OCI-LY3 (cell line): ENCODE results near the gene NCL.

Experiments used
- H2AFZ ChIP-seq: fragments of 200-600, 300-600 bp; shearing (Covaris generic); 2 replicates; pipeline ENCODE4 v1.6.0; 2014; ENCODE audit warnings: antibody characterized with exemption, low read depth, low read length
- H3K27ac ChIP-seq: fragments of 200-600, 300-600 bp; sonication (generic); 2 replicates; pipeline ENCODE4 v1.5.1; 2014; ENCODE audit warnings: mild to moderate bottlenecking, low read length, moderate library complexity, mixed read lengths
- H3K27me3 ChIP-seq: fragments of 200-600, 300-600 bp; sonication (generic); 2 replicates; pipeline ENCODE4 v1.6.1; 2014; ENCODE audit warnings: low read depth, low read length, mixed read lengths
- H3K36me3 ChIP-seq: fragments of 200-600, 300-600 bp; sonication (generic); replicated peaks from 2 replicates; pipeline ENCODE3; 2014; ENCODE audit warnings: low read depth, low read length, mixed read lengths
- H3K4me1 ChIP-seq: fragments of 300-600, 200-600 bp; sonication (generic); 2 replicates; pipeline ENCODE4 v1.6.1; 2014; ENCODE audit warnings: low read length, mixed read lengths
- H3K4me2 ChIP-seq: fragments of 200-600, 300-600 bp; sonication (generic); 2 replicates; pipeline ENCODE4 v1.6.1; 2014; ENCODE audit warnings: low read length, mixed read lengths
- H3K4me3 ChIP-seq: fragments of 300-600, 200-600 bp; sonication (generic); 2 replicates; pipeline ENCODE4 v1.5.1; 2014; ENCODE audit warnings: antibody characterized with exemption, mild to moderate bottlenecking, low read length, moderate library complexity
- H3K79me2 ChIP-seq: fragments of 300-600, 200-600 bp; shearing (Covaris generic); 2 replicates; pipeline ENCODE4 v1.6.1; 2014; ENCODE audit warnings: mild to moderate bottlenecking, low read length, mixed read lengths
- H3K9ac ChIP-seq: fragments of 300-600, 200-600 bp; shearing (Covaris generic); 2 replicates; pipeline ENCODE4 v1.6.0; 2014; ENCODE audit warnings: mild to moderate bottlenecking, low read length, moderate library complexity
- H3K9me3 ChIP-seq: fragments of 200-600, 300-600 bp; shearing (Covaris generic); 2 replicates; pipeline ENCODE4 v1.6.1; 2014; ENCODE audit warnings: low read length, mixed read lengths; ENCODE audit not compliant: insufficient read depth
- H4K20me1 ChIP-seq: fragments of 200-600, 300-600 bp; sonication (generic); 2 replicates; pipeline ENCODE4 v1.6.1; 2016; ENCODE audit warnings: low read length, mixed read lengths; ENCODE audit not compliant: insufficient read depth
- EZH2phosphoT487 ChIP-seq: fragments of 200-600 bp; shearing (Covaris generic); IDR thresholded peaks from 2 replicates; pipeline ENCODE4 v1.6.1; 2018; ENCODE audit warnings: antibody characterized with exemption, mixed run types, low read depth
- TF ChIP-seq, protein P1 (sequence below): fragments of 200-600, 300-600 bp; sonication (generic); IDR thresholded peaks from 2 replicates; pipeline ENCODE4 v1.5.1; 2014; ENCODE audit warnings: antibody characterized with exemption, low read length, low read depth

Gene NCL

DNA sequence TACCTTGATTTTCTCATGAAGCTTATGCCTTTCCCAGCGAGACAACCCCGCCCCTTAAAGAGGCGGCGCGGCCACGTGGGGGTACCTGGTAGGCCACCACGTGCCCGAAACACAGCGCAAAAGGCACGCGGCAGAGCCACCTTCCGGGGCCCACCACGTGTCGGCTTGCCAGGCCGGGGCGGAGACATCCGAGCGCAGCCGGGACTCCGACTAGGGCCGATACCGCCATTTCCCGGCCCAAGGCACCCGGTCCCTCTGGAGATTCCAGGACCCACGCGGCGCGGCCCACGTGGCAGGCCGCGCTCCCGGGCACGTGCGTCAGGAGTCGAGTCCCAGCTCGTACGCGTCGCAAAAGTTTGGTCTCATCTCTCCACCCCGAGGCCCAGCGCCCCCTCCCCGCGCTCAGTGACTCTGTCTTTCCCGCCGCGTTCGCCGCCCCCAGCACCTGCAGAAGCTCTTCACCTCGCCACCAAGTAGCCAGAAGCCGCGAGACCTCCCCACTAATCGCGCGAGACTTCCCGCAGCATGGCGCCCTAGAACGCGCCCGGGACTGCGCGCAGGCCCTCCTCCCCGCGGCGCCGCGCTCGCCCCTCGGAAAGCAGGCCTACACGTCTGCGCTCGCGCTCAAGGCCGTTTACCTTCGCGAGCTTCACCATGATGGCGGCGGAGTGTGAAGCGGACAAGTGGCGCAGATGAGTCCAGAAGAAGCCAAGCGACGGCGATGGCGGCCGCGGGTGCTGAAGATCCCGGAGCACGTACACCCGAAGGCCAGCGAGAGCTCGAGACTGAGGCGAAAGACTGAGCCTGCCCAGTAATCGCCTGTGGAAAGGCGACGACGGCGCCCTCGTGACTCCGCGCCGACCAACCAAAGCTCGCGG lies at the start of gene NCL:
Gene NCL (minus strand): TSS at position 787 of the 878 bp plus-strand sequence. CDS start 131 bp downstream, at position 656.
- H3K4me3 ChIP-seq: peak within 1 kb of the TSS; percentile 99
- peaks cover 12% of the 10 kb centered on the region; the same call in 1 of the 2 replicates for H3K4me1 ChIP-seq
- no peaks in the 10 kb centered on the region for H3K9me3 ChIP-seq
- H3K4me2 ChIP-seq: peak within 1 kb of the TSS; percentile 98
- H3K79me2 ChIP-seq: peaks cover 63% of the 10 kb centered on the region
- no peaks in the 10 kb centered on the region for H3K27me3 ChIP-seq
- H4K20me1 ChIP-seq: peaks cover 42% of the 10 kb centered on the region
- H3K27ac ChIP-seq: peak within 1 kb of the TSS; percentile 91
- peaks cover 47% of the 10 kb centered on the region for H3K36me3 ChIP-seq
- H3K9ac ChIP-seq: peak within 1 kb of the TSS; percentile 99
- TF ChIP-seq EZH2phosphoT487: no peak
- TF ChIP-seq, protein P1, sequence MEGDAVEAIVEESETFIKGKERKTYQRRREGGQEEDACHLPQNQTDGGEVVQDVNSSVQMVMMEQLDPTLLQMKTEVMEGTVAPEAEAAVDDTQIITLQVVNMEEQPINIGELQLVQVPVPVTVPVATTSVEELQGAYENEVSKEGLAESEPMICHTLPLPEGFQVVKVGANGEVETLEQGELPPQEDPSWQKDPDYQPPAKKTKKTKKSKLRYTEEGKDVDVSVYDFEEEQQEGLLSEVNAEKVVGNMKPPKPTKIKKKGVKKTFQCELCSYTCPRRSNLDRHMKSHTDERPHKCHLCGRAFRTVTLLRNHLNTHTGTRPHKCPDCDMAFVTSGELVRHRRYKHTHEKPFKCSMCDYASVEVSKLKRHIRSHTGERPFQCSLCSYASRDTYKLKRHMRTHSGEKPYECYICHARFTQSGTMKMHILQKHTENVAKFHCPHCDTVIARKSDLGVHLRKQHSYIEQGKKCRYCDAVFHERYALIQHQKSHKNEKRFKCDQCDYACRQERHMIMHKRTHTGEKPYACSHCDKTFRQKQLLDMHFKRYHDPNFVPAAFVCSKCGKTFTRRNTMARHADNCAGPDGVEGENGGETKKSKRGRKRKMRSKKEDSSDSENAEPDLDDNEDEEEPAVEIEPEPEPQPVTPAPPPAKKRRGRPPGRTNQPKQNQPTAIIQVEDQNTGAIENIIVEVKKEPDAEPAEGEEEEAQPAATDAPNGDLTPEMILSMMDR: no peak
- peak within 1 kb of the TSS; percentile 50; the same call in 1 of the 2 replicates for H2AFZ ChIP-seq

DNA sequence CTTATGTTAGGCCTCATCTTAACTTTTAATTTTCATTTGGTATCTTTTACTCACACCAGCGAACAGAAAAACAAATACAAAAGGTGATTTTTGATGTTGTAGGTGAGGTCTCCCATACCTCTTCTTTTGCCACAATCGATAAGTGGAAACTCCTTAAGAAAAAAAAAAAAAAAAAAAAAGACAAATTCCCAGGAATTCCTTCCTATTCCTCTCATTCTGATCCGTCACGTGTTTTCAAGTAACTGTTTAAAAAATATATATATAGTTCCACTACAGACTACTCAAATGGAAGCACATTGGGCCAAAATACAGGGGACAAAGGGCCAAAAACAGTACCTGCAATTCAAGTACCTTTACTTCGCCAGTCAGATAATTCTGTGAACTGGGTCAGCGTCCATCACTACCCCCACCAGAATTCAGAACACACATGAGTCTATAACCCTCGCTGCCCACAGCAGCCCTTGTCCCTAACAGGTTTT lies 49.5 kb upstream of the NCL start:
- Histone ChIP-seq H3K36me3 (no peaks in the 10 kb centered on the region), H3K4me3 (peak overlapping the region; percentile 93), H3K27me3 (no peaks in the 10 kb centered on the region), H3K9me3 (no peaks in the 10 kb centered on the region), H3K79me2 (no peaks in the 10 kb centered on the region), H4K20me1 (no peaks in the 10 kb centered on the region), H2AFZ (peak overlapping the region; percentile 79; the same call in 1 of the 2 replicates), H3K9ac (peak overlapping the region; percentile 93), H3K27ac (peak overlapping the region; percentile 61), H3K4me1 (peaks cover 11% of the 10 kb centered on the region), H3K4me2 (peak overlapping the region; percentile 82)
- TF ChIP-seq, protein P1: no peak
- no peak for TF ChIP-seq EZH2phosphoT487

DNA sequence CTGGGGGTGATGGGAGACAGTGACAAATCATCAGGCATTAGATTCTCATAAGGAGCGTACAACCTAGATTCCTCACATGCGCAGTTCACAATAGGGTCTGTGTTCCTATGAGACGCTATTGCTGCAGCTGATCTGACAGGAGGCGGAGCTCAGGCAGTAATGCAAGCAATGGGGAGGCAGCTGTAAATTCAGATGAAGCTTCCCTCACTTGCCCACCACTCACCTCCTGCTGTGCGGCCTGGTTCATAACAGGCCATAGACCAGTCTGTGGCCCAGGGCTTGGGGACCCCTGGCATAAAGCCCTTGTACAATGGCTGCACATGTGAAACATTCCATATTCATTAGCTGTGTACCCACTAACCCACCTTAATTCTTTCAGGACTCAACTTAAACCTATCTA lies 47.9 kb upstream of the NCL start:
- H3K9me3 ChIP-seq: no peaks in the 10 kb centered on the region
- no peak overlapping the region for H3K9ac ChIP-seq
- no peak overlapping the region for H2AFZ ChIP-seq
- TF ChIP-seq, protein P1: no peak
- TF ChIP-seq EZH2phosphoT487: no peak
- H3K79me2 ChIP-seq: no peaks in the 10 kb centered on the region
- H3K27me3 ChIP-seq: no peaks in the 10 kb centered on the region
- no peak overlapping the region for H3K4me3 ChIP-seq
- H3K4me2 ChIP-seq: no peak overlapping the region
- H3K36me3 ChIP-seq: no peaks in the 10 kb centered on the region
- H3K27ac ChIP-seq: no peak overlapping the region
- H3K4me1 ChIP-seq: peaks cover 11% of the 10 kb centered on the region
- H4K20me1 ChIP-seq: no peaks in the 10 kb centered on the region

DNA sequence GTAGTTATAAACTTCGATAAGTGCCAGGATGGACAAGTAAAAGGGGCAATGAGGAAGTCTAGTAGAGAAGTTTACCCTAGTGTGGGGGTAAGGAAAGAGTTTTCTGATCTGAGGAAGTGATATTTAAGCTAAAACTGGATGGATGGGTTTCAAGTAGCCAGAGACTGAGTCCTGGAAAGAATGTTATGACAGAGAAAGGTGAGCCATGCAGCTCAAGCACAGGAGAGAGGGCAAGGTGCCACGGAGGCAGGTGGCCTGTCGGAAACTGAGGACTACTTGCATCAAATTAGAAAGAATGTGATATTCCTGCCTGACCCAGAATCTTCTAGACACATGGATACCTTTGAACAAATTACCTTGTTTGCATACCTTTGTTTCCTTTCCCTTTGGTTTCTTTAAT lies 39.5 kb upstream of the NCL start:
- Histone ChIP-seq H3K4me1 (no peaks in the 10 kb centered on the region), H3K27ac (no peak overlapping the region), H3K4me2 (no peak overlapping the region), H3K9me3 (no peaks in the 10 kb centered on the region), H3K9ac (no peak overlapping the region), H3K4me3 (no peak overlapping the region), H2AFZ (no peak overlapping the region), H3K27me3 (no peaks in the 10 kb centered on the region), H3K79me2 (no peaks in the 10 kb centered on the region), H3K36me3 (no peaks in the 10 kb centered on the region), H4K20me1 (no peaks in the 10 kb centered on the region)
- TF ChIP-seq, protein P1: no peak
- no peak for TF ChIP-seq EZH2phosphoT487
